Endothelial cell of umbilical vein (primary cell): ENCODE results near the gene ILRUN. TPM values are rescaled to one million over a fixed set of nuclear protein-coding genes. Genes with fewer than 3 reads are reported as not detected.

Source experiments
- BruUV-seq: library from RNA; stranded (reverse); fragments of 400-500 nt; replicated peaks from 2 replicates; lab custom pipeline; 2021; lab: Mats Ljungman, UMichigan
- CTCF ChIA-PET: fragments of 300-600, 350-600 bp; sonication (Branson Sonifier 250); formaldehyde crosslinking; loops from one replicate; lab custom pipeline; 2021; ENCODE audit warnings: antibody characterized with exemption, inconsistent platforms; lab: Charles Lee
- POLR2A ChIA-PET: fragments of 300-600, 350-600 bp; sonication (Branson Sonifier 250); formaldehyde crosslinking; loops from one replicate; lab custom pipeline; 2021; ENCODE audit warnings: antibody characterized with exemption, inconsistent platforms; lab: Charles Lee
- DNase-seq: peaks from one replicate; pipeline ENCODE4 v3.0.0-alpha.2; 2011; ENCODE audit warnings: low read depth, low spot score
- FAIRE-seq: peaks from 2 replicates; lab custom pipeline; 2011; peaks lifted over from hg19 to GRCh38; lab: Jason Lieb, UNC
- H2AFZ ChIP-seq: 2 replicates; pipeline ENCODE4 v1.6.0; 2012; ENCODE audit warnings: low read depth, low read length, control low read depth, inconsistent platforms
- H3K27ac ChIP-seq: 2 replicates; pipeline ENCODE4 v1.5.1; 2011; ENCODE audit warnings: low read depth, mild to moderate bottlenecking, control low read depth, low read length, moderate library complexity; ENCODE audit not compliant: insufficient read depth
- H3K27me3 ChIP-seq, 2 experiments: 2 replicates each; pipeline versions ENCODE4 v1.6.0 to v1.6.1; 2011; ENCODE audit warnings: low read length in 2 of 2, mixed read lengths in 1 of 2; ENCODE audit not compliant: control insufficient read depth in 2 of 2, insufficient read depth in 2 of 2
- H3K36me3 ChIP-seq, 2 experiments: 2 replicates in 1 of 2; 3 replicates in 1 of 2; pipeline ENCODE4 v1.5.1; 2011; ENCODE audit warnings: low read length in 2 of 2, mild to moderate bottlenecking in 1 of 2, moderate library complexity in 1 of 2; ENCODE audit not compliant: control insufficient read depth in 2 of 2, insufficient read depth in 2 of 2; ENCODE audit errors: extremely low read depth in 1 of 2
- H3K4me1 ChIP-seq: 3 replicates; pipeline ENCODE4 v1.5.1; 2011; ENCODE audit warnings: mild to moderate bottlenecking, low read length; ENCODE audit not compliant: control insufficient read depth, insufficient read depth; ENCODE audit errors: extremely low read depth
- H3K4me2 ChIP-seq: 2 replicates; pipeline ENCODE4 v1.6.1; 2011; ENCODE audit warnings: low read length, control low read depth, mixed read lengths; ENCODE audit not compliant: insufficient read depth
- H3K4me3 ChIP-seq, 3 experiments: fragments of 200-600 bp in 1 of 3; sonication (generic), shearing (Covaris generic) in 1 of 3; replicated peaks in 1 of 3; 2 replicates each; pipeline ENCODE4 v1.5.1; 2011 to 2016; ENCODE audit warnings: control low read depth in 3 of 3, low read length in 3 of 3, mild to moderate bottlenecking in 2 of 3, inconsistent platforms in 1 of 3, low read depth in 1 of 3, moderate library complexity in 1 of 3; ENCODE audit not compliant: insufficient read depth in 1 of 3
- H3K79me2 ChIP-seq: 2 replicates; pipeline ENCODE4 v1.6.0; 2012; ENCODE audit warnings: low read length, inconsistent platforms; ENCODE audit not compliant: control insufficient read depth, insufficient read depth
- H3K9ac ChIP-seq: replicated peaks from 2 replicates; pipeline ENCODE3; 2011; ENCODE audit warnings: low read length, control low read depth; ENCODE audit not compliant: insufficient read depth; ENCODE audit errors: extremely low read depth
- H3K9me1 ChIP-seq: replicated peaks from 3 replicates; pipeline ENCODE4 v1.6.0; 2011; ENCODE audit warnings: mild to moderate bottlenecking, low read length; ENCODE audit not compliant: control insufficient read depth, insufficient read depth; ENCODE audit errors: extremely low read depth
- H3K9me3 ChIP-seq: replicated peaks from 2 replicates; pipeline ENCODE4 v1.5.1; 2012; ENCODE audit warnings: low read length, inconsistent platforms; ENCODE audit not compliant: control insufficient read depth, insufficient read depth
- H4K20me1 ChIP-seq: replicated peaks from 2 replicates; pipeline ENCODE3; 2011; ENCODE audit warnings: mild to moderate bottlenecking, low read length; ENCODE audit not compliant: control insufficient read depth, insufficient read depth; ENCODE audit errors: extremely low read depth
- EZH2 ChIP-seq: IDR thresholded peaks from 2 replicates; pipeline ENCODE4 v1.6.1; 2012; ENCODE audit warnings: borderline replicate concordance, low read depth, mild to moderate bottlenecking, moderate library complexity, low read length, inconsistent platforms; ENCODE audit not compliant: severe bottlenecking
- FOS ChIP-seq: IDR thresholded peaks from 2 replicates; pipeline ENCODE4 v1.6.1; 2011; ENCODE audit warnings: mild to moderate bottlenecking, low read length, moderate library complexity, borderline replicate concordance; ENCODE audit not compliant: insufficient read depth
- GATA2 ChIP-seq: IDR thresholded peaks from 2 replicates; pipeline ENCODE4 v1.7.0; 2011; ENCODE audit warnings: low read depth, mild to moderate bottlenecking, moderate library complexity, mixed read lengths, low read length; ENCODE audit not compliant: insufficient read length, insufficient read depth
- JUN ChIP-seq: IDR thresholded peaks from 2 replicates; pipeline ENCODE4 v1.6.1; 2011; ENCODE audit warnings: borderline replicate concordance, low read depth; ENCODE audit not compliant: insufficient read length, insufficient read depth
- MAX ChIP-seq: IDR thresholded peaks from 2 replicates; pipeline ENCODE4 v1.6.1; 2011; ENCODE audit not compliant: insufficient read depth, insufficient read length
- MYC ChIP-seq: IDR thresholded peaks from one replicate; pipeline ENCODE4 v1.6.1; 2011; ENCODE audit warnings: mild to moderate bottlenecking, low read depth, low read length
- POLR2A ChIP-seq: IDR thresholded peaks from 2 replicates; pipeline ENCODE4 v1.6.1; 2012; ENCODE audit warnings: low read depth, mild to moderate bottlenecking, control low read depth, low read length
- POLR2AphosphoS5 ChIP-seq: IDR thresholded peaks from 2 replicates; pipeline ENCODE4 v1.6.1; 2012; ENCODE audit warnings: low read depth, mild to moderate bottlenecking, control low read depth, low read length, moderate library complexity; ENCODE audit not compliant: insufficient read depth
- dilution Hi-C: fragments of 300-500 bp; cut with MboI; formaldehyde crosslinking; loops from one replicate; pipeline ENCODE4 v1.15.0; 2019; ENCODE audit warnings: low sequenced_read_pairs; ENCODE audit not compliant: extremely low pct_ligation_motif_present
- intact Hi-C: fragments of 100-400 bp; cut with micrococcal nuclease; formaldehyde crosslinking; loops from one replicate; pipeline ENCODE4 v1.10.0; 2022
- polyA plus RNA-seq, 4 experiments: library from polyadenylated mRNA; depleted of rRNA in 3 of 4; stranded (reverse) in 3 of 4; unstranded in 1 of 4; fragments of >200 nt; gene quantifications; 2 replicates each; pipeline versions ENCODE4 v1.2.1 to v1.2.3, GENCODE V29; 2011 to 2012; ENCODE audit warnings: missing spikeins in 1 of 4
- total RNA-seq: library from RNA; stranded (reverse); gene quantifications from 2 replicates; pipeline ENCODE4 v1.2.3, GENCODE V29; 2021
- TF ChIP-seq, protein P1 (sequence below), 2 donors: IDR thresholded peaks; 1 replicate in 1 of 2; 2 replicates in 1 of 2; pipeline ENCODE4 v1.5.1; 2011; ENCODE audit warnings: low read length in 2 of 2, mild to moderate bottlenecking in 2 of 2, moderate library complexity in 2 of 2, control low read depth in 1 of 2, inconsistent platforms in 1 of 2, low read depth in 1 of 2; ENCODE audit not compliant: insufficient read depth in 1 of 2; ENCODE audit errors: extremely low read depth in 1 of 2

Gene ILRUN
- total and polyA plus RNA-seq, 2 donors (not counting 3 experiments of a cell fraction or from before 2014, with no cell fraction given) = 30.5 to 48.9 TPM

DNA sequence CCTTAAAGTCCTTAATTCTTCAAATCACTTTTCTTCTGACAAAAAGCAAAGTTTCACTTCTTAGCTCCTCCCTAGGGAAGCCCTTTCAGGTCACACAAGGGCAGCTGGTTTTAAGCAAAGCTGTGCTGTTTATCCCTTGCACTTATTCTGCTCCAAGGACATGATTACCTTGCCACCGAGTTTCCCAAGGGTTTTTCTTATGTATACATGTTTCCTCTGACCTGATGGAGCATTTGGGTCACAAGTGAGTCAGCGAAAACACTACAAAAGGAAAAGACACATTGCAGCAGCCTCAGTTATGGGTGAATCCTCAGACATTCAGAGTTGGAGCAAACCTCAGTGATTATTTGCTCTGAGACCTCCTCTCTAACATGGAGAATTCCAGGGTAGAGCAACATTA is 26.6 kb upstream of the ILRUN start:
- no peaks in the 10 kb centered on the region for H3K36me3 ChIP-seq
- DNase-seq = no peak
- H2AFZ ChIP-seq = no peak overlapping the region
- H3K79me2 ChIP-seq = no peaks in the 10 kb centered on the region
- no peaks in the 10 kb centered on the region for H3K9me1 ChIP-seq
- TF ChIP-seq MAX = no peak
- TF ChIP-seq POLR2A = no peak
- TF ChIP-seq FOS = no peak
- TF ChIP-seq MYC = no peak
- TF ChIP-seq, protein P1, sequence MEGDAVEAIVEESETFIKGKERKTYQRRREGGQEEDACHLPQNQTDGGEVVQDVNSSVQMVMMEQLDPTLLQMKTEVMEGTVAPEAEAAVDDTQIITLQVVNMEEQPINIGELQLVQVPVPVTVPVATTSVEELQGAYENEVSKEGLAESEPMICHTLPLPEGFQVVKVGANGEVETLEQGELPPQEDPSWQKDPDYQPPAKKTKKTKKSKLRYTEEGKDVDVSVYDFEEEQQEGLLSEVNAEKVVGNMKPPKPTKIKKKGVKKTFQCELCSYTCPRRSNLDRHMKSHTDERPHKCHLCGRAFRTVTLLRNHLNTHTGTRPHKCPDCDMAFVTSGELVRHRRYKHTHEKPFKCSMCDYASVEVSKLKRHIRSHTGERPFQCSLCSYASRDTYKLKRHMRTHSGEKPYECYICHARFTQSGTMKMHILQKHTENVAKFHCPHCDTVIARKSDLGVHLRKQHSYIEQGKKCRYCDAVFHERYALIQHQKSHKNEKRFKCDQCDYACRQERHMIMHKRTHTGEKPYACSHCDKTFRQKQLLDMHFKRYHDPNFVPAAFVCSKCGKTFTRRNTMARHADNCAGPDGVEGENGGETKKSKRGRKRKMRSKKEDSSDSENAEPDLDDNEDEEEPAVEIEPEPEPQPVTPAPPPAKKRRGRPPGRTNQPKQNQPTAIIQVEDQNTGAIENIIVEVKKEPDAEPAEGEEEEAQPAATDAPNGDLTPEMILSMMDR (IDR thresholded peaks at IDR 0.05; ENCODE audit: extremely low read depth in 1 of 2, insufficient read depth in 1 of 2, low read depth in 1 of 2, low read length in 2 of 2) = no peak
- no peak for TF ChIP-seq GATA2
- TF ChIP-seq JUN = no peak
- no peak for TF ChIP-seq POLR2AphosphoS5
- no peak for TF ChIP-seq EZH2
- no peak for FAIRE-seq
- no peak overlapping the region for H3K4me2 ChIP-seq
- ChIA-PET POLR2A (no interaction called here), CTCF (no interaction called here)
- H3K4me3 ChIP-seq = no peak overlapping the region
- no TSS peak for BruUV-seq
- H3K27me3 ChIP-seq = no peaks in the 10 kb centered on the region
- H3K9ac ChIP-seq = no peak overlapping the region
- no peak overlapping the region for H3K27ac ChIP-seq
- no peaks in the 10 kb centered on the region for H3K4me1 ChIP-seq
- H3K9me3 ChIP-seq = no peaks in the 10 kb centered on the region
- dilution Hi-C loops = no loop called here
- H4K20me1 ChIP-seq = no peaks in the 10 kb centered on the region
- intact Hi-C loops = no loop called here
